Prostate gland (tissue), 2 donors: ENCODE data around the gene MYO7B.

Experiments used
- POLR2A ChIP-seq: fragments of 450-650 bp; IDR thresholded peaks from one replicate; pipeline ENCODE4 v1.6.1; 2016; ENCODE audit warnings: antibody characterized with exemption, mild to moderate bottlenecking
- TF ChIP-seq, protein P1 (sequence below), 4 experiments: fragments of 200-600 bp in 2 of 4; fragments of 450-650 bp in 2 of 4; sonication (generic) in 2 of 4; IDR thresholded peaks; 1 replicate in 3 of 4; 2 replicates in 1 of 4; pipeline ENCODE4 v1.5.1; 2016 to 2019; ENCODE audit warnings: antibody characterized with exemption in 4 of 4, mild to moderate bottlenecking in 2 of 4, moderate library complexity in 2 of 4

DNA sequence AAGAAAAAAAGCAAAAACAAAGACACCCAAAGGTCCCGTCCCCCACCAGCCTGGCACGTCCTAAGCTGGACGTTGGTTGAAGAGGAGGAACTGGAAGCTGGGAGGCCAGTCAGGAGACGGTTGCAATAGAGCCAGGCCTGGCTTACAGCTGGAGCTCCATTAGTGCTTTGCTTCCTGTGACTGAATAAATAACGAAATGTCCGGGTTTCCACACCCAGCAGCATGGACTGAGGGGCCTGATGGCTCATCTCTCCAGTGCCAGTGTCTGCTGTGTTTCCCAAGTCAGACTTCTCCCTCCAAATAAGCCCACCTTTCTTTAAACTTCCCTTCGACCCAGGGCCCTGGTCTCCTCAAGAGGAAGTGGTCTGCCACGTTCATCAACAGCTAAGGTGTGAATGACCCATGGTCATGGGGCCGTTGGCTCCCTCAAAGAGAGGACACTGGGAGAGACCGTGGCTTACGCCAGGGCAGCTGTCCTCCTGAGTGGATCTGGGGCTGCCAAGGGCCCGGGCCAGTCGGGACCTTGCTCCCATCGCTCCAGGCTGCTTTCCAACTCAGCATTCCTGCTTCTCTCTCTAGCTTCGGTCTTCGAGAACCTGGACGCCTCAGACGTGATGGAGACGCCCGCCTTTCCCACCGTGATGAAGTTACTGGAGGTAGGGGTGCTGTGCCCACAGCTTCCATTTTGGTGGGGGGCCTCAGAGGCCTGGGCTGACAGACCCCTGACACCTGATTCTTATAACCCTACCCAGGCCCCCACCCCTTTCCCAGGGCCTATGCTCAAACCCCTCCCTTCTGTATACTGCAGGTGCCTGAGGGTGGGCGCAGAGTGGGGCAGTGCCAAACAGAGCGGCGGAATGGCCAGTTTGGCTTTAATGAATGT is 44.9 kb downstream of the MYO7B start:
- TF ChIP-seq, protein P1, sequence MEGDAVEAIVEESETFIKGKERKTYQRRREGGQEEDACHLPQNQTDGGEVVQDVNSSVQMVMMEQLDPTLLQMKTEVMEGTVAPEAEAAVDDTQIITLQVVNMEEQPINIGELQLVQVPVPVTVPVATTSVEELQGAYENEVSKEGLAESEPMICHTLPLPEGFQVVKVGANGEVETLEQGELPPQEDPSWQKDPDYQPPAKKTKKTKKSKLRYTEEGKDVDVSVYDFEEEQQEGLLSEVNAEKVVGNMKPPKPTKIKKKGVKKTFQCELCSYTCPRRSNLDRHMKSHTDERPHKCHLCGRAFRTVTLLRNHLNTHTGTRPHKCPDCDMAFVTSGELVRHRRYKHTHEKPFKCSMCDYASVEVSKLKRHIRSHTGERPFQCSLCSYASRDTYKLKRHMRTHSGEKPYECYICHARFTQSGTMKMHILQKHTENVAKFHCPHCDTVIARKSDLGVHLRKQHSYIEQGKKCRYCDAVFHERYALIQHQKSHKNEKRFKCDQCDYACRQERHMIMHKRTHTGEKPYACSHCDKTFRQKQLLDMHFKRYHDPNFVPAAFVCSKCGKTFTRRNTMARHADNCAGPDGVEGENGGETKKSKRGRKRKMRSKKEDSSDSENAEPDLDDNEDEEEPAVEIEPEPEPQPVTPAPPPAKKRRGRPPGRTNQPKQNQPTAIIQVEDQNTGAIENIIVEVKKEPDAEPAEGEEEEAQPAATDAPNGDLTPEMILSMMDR (IDR thresholded peaks at IDR 0.05), result no peak
- TF ChIP-seq POLR2A, result no peak
